HepG2 (cell line): ENCODE data around the gene ANXA9. TPM values are rescaled to one million over a fixed set of nuclear protein-coding genes. Genes with fewer than 3 reads are reported as not detected.

Source experiments
- AHDC1 ChIP-seq: sonication (generic); formaldehyde crosslinking; IDR thresholded peaks from 2 replicates; pipeline ENCODE4 v1.5.1; 2020; ENCODE audit warnings: mild to moderate bottlenecking, missing genetic modification reagents, borderline replicate concordance
- CHD4 ChIP-seq: fragments of 200-600 bp; sonication (generic); IDR thresholded peaks from 2 replicates; pipeline ENCODE4 v1.7.0; 2017; ENCODE audit warnings: mild to moderate bottlenecking, low read length, borderline replicate concordance
- ELF1 ChIP-seq: sonication (generic); formaldehyde crosslinking; IDR thresholded peaks from 2 replicates; pipeline ENCODE4 v1.4.0; 2020; ENCODE audit warnings: missing genetic modification reagents
- ISX ChIP-seq: sonication (generic); formaldehyde crosslinking; conservative IDR thresholded peaks from 2 replicates; pipeline ENCODE4 v1.5.0; 2020; ENCODE audit warnings: missing genetic modification reagents
- NAIF1 ChIP-seq: sonication (generic); formaldehyde crosslinking; IDR thresholded peaks from 2 replicates; pipeline ENCODE4 v1.5.0; 2020; ENCODE audit warnings: mild to moderate bottlenecking, missing genetic modification reagents, borderline replicate concordance
- POLR2A ChIP-seq, 2 experiments: IDR thresholded peaks; 2 replicates each; pipeline ENCODE4 v1.6.1; 2011; ENCODE audit warnings: low read depth in 2 of 2, low read length in 2 of 2, mild to moderate bottlenecking in 1 of 2, moderate library complexity in 1 of 2; ENCODE audit not compliant: insufficient read depth in 1 of 2
- REXO4 ChIP-seq: sonication (generic); formaldehyde crosslinking; IDR thresholded peaks from 2 replicates; pipeline ENCODE4 v1.8.0; 2022; ENCODE audit warnings: missing genetic modification reagents, mild to moderate bottlenecking, borderline replicate concordance
- SIN3A ChIP-seq: IDR thresholded peaks from 2 replicates; pipeline ENCODE4 v1.6.1; 2011; ENCODE audit warnings: low read depth, mild to moderate bottlenecking, control low read depth, low read length, borderline replicate concordance
- SPEN ChIP-seq: sonication (generic); formaldehyde crosslinking; IDR thresholded peaks from 2 replicates; pipeline ENCODE4 v1.5.1; 2020; ENCODE audit warnings: low read depth, mild to moderate bottlenecking, missing genetic modification reagents
- TOPORS ChIP-seq: sonication (generic); formaldehyde crosslinking; IDR thresholded peaks from 2 replicates; pipeline ENCODE4 v1.8.0; 2023; ENCODE audit warnings: mild to moderate bottlenecking, missing genetic modification reagents
- TP53 ChIP-seq: sonication (generic); formaldehyde crosslinking; conservative IDR thresholded peaks from 2 replicates; pipeline ENCODE4 v1.4.0; 2020; ENCODE audit warnings: missing genetic modification reagents
- ZFP1 ChIP-seq: IDR thresholded peaks from 2 replicates; pipeline ENCODE4 v1.6.1; 2016
- ZFP36L1 ChIP-seq: sonication (generic); formaldehyde crosslinking; IDR thresholded peaks from 2 replicates; pipeline ENCODE4 v1.8.0; 2022; ENCODE audit warnings: mild to moderate bottlenecking, missing genetic modification reagents, moderate library complexity
- ZFP91 ChIP-seq: sonication (generic); formaldehyde crosslinking; IDR thresholded peaks from 2 replicates; pipeline ENCODE4 v1.9.0; 2022; ENCODE audit warnings: missing genetic modification reagents, mild to moderate bottlenecking, borderline replicate concordance
- ZNF770 ChIP-seq: sonication (generic); formaldehyde crosslinking; IDR thresholded peaks from 2 replicates; pipeline ENCODE4 v1.5.0; 2020; ENCODE audit warnings: mild to moderate bottlenecking, missing genetic modification reagents
- ZNF781 ChIP-seq: sonication (generic); formaldehyde crosslinking; IDR thresholded peaks from 2 replicates; pipeline ENCODE4 v1.5.1; 2020; ENCODE audit warnings: borderline replicate concordance, mild to moderate bottlenecking, missing genetic modification reagents; ENCODE audit errors: not compliant biosample characterization
- ZSCAN20 ChIP-seq: sonication (generic); formaldehyde crosslinking; IDR thresholded peaks from 2 replicates; pipeline ENCODE4 v1.4.0; 2020; ENCODE audit warnings: missing genetic modification reagents, mild to moderate bottlenecking, borderline replicate concordance
- ZSCAN21 ChIP-seq: sonication (generic); formaldehyde crosslinking; IDR thresholded peaks from 2 replicates; pipeline ENCODE4 v1.8.0; 2022; ENCODE audit warnings: mild to moderate bottlenecking, missing genetic modification reagents, moderate library complexity, borderline replicate concordance
- polyA plus RNA-seq, 8 experiments: library from polyadenylated mRNA; depleted of rRNA in 3 of 8; stranded (reverse) in 7 of 8; unstranded in 1 of 8; fragments of >200 nt; fragmentation: Illumina TruSeq in 4 of 8; extraction: Trizol in 4 of 8; gene quantifications; 2 replicates each; pipeline versions ENCODE4 v1.2.1 to v1.2.3, GENCODE V29; 2011 to 2016; ENCODE audit warnings: low read depth in 4 of 8, missing spikeins in 1 of 8, mixed read lengths in 1 of 8; ENCODE audit not compliant: insufficient read depth in 1 of 8
- total RNA-seq, 5 experiments: library from RNA; depleted of rRNA; stranded (reverse); fragments of >200 nt; fragmentation: Illumina TruSeq; extraction: Trizol; gene quantifications; 2 replicates each; pipeline ENCODE4 v1.2.3, GENCODE V29; 2016; ENCODE audit warnings: low read depth in 1 of 5

ANXA9 gene
- total and polyA plus RNA-seq, 2 of the 13 experiments (the other 11 are each of a cell fraction or from before 2014, with no cell fraction given), result 13.3 to 23.9 TPM

GRCh38 chr1:151008244-151009205, 26.4 kb downstream of the ANXA9 start, which contains the start of gene PRUNE1 (continued):
- TF ChIP-seq AHDC1 (no peak), CHD4 (peak; percentile 82; the same call in 1 of the 2 replicates), SIN3A (peak; percentile 42; the same call in 1 of the 2 replicates), ZNF781 (peak; percentile 29), ZNF770 (CRISPR knock-in tag) (peak; percentile 82), TOPORS (CRISPR knock-in tag) (peak; percentile 65; the same call in 1 of the 2 replicates), NAIF1 (peak; percentile 78; the same call in 1 of the 2 replicates), ELF1 (0 out of 2 replicates have a peak, but pooled peaks have one; percentile 44), REXO4 (no peak), ZFP91 (CRISPR knock-in tag) (peak; percentile 88), ZSCAN20 (CRISPR knock-in tag) (no peak), ISX (CRISPR knock-in tag) (0 out of 2 replicates have a peak, but pooled peaks have one; percentile 15), POLR2A (IDR thresholded peaks at IDR 0.05; ENCODE audit: insufficient read depth in 1 of 2, low read depth in 2 of 2, low read length in 2 of 2) (peak; percentile 45 to 54), ZFP1 (CRISPR knock-in tag) (no peak), ZSCAN21 (CRISPR knock-in tag) (peak; percentile 65), SPEN (CRISPR knock-in tag) (peak; percentile 73), ZFP36L1 (peak; percentile 72; the same call in 1 of the 2 replicates), TP53 (CRISPR knock-in tag) (peak; percentile 67; the same call in 1 of the 2 replicates)
